ENCODE data around the gene ITGBL1. TPM values are rescaled to one million over a fixed set of nuclear protein-coding genes. Genes with fewer than 3 reads are reported as not detected.

ITGBL1 gene
- total and polyA plus RNA-seq, 2 donors (not counting 1 experiment from before 2014, with no cell fraction given), result not detected

DNA sequence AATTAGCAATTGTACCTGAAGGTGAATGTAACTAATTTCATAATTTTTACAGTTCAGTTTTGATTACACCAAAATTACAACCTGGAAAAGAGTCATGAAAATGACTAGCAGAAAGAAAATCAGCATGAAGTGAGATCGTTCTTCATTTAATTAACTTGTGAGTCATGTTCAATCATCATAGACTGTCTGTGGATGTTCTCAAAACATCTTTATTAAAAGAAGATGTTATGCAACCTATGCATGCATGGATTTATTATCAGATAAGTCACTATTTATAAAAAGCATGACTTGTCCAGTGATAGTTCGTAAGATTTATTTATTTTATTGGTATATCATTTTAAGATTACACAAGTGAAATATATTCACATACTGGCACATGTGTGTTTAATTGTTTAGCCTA is 245.9 kb downstream of the ITGBL1 start:
- no peak overlapping the region for H3K4me3 ChIP-seq (ENCODE audit: control extremely low read depth in 1 of 5, extremely low read depth in 1 of 5, insufficient read depth in 1 of 5, low read depth in 2 of 5, low read length in 4 of 5)
- H3K4me1 ChIP-seq (ENCODE audit: control insufficient read depth in 2 of 2, insufficient read depth in 2 of 2, low read length in 2 of 2), result no peaks in the 10 kb centered on the region
- TF ChIP-seq, protein P1, sequence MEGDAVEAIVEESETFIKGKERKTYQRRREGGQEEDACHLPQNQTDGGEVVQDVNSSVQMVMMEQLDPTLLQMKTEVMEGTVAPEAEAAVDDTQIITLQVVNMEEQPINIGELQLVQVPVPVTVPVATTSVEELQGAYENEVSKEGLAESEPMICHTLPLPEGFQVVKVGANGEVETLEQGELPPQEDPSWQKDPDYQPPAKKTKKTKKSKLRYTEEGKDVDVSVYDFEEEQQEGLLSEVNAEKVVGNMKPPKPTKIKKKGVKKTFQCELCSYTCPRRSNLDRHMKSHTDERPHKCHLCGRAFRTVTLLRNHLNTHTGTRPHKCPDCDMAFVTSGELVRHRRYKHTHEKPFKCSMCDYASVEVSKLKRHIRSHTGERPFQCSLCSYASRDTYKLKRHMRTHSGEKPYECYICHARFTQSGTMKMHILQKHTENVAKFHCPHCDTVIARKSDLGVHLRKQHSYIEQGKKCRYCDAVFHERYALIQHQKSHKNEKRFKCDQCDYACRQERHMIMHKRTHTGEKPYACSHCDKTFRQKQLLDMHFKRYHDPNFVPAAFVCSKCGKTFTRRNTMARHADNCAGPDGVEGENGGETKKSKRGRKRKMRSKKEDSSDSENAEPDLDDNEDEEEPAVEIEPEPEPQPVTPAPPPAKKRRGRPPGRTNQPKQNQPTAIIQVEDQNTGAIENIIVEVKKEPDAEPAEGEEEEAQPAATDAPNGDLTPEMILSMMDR (IDR thresholded peaks at IDR 0.05), result no peak
- no peak for TF ChIP-seq EZH2 (IDR thresholded peaks at IDR 0.05; ENCODE audit: borderline replicate concordance, insufficient read depth, low read depth, low read length, poor library complexity, severe bottlenecking)
- Mint-ChIP-seq H3K27me3 (no peaks in the 10 kb centered on the region), H3K27ac (no peak overlapping the region), H3K4me3 (no peak overlapping the region), H3K4me1 (no peaks in the 10 kb centered on the region), H3K9me3 (ENCODE audit: insufficient read depth) (peaks cover 5% of the 10 kb centered on the region)
- no peak overlapping the region for H2AFZ ChIP-seq (ENCODE audit: insufficient read depth, low read depth, low read length, poor library complexity, severe bottlenecking)
- POLR2A ChIA-PET, result no interaction called here
- H4K20me1 ChIP-seq (ENCODE audit: control insufficient read depth, insufficient read depth, low read length, poor library complexity, severe bottlenecking), result no peaks in the 10 kb centered on the region
- CTCF ChIA-PET, result no interaction called here
- no peaks in the 10 kb centered on the region for H3K36me3 ChIP-seq (replicated peaks in 1 of 2; ENCODE audit: control extremely low read depth in 1 of 2, control insufficient read depth in 1 of 2, extremely low read depth in 1 of 2, insufficient read depth in 2 of 2, low read length in 1 of 2)
- intact Hi-C loops (cut with micrococcal nuclease), result no loop called here
- no peak for ATAC-seq (ENCODE audit: low read depth)
- no peaks in the 10 kb centered on the region for H3K79me2 ChIP-seq (ENCODE audit: control insufficient read depth, insufficient read depth, low read length)
- no peak for DNase-seq
- WGBS (ENCODE audit: insufficient coverage), result no CpG with 5 or more reads among the region's 2 CpGs
- no peak overlapping the region for H3K4me2 ChIP-seq (replicated peaks; ENCODE audit: low read depth, low read length, poor library complexity, severe bottlenecking)
- no peak overlapping the region for H3K9ac ChIP-seq (ENCODE audit: low read length)
- no peaks in the 10 kb centered on the region for H3K27me3 ChIP-seq (replicated peaks in 1 of 4; ENCODE audit: control extremely low read depth in 1 of 4, control insufficient read depth in 3 of 4, insufficient read depth in 4 of 4, low read length in 3 of 4)
- H3K27ac ChIP-seq (ENCODE audit: low read length in 2 of 2), result no peak overlapping the region
- H3K9me3 ChIP-seq (ENCODE audit: control extremely low read depth in 1 of 3, control insufficient read depth in 2 of 3, insufficient read depth in 1 of 3, low read length in 2 of 3), result no peaks in the 10 kb centered on the region

DNA sequence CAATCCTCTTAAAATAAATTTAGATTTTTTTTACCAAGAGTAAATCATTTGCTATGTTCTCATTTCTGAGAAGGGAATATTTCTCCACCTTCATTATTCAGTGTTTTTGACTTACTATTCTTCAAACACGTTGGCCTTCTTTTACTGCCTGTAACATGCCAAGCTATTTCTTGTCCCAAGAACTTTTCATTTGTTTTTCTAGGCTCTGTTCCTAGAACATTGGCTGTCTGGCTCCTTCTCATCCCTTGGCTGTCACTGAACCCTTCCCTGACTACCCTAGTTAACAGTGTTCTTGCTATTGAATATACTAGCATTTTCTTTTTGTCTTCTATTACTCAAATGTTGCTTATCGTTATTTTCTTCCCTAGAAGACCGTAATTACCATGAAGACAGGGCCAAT is 248.1 kb downstream of the ITGBL1 start:
- H3K27me3 Mint-ChIP-seq, result peaks cover 2% of the 10 kb centered on the region
- intact Hi-C loops (cut with micrococcal nuclease), result no loop called here
- Histone ChIP-seq H3K27me3 (replicated peaks in 1 of 4; ENCODE audit: control extremely low read depth in 1 of 4, control insufficient read depth in 3 of 4, insufficient read depth in 4 of 4, low read length in 3 of 4) (no peaks in the 10 kb centered on the region), H3K79me2 (ENCODE audit: control insufficient read depth, insufficient read depth, low read length) (no peaks in the 10 kb centered on the region), H3K4me1 (ENCODE audit: control insufficient read depth in 2 of 2, insufficient read depth in 2 of 2, low read length in 2 of 2) (no peaks in the 10 kb centered on the region), H3K27ac (ENCODE audit: low read length in 2 of 2) (no peak overlapping the region), H3K9me3 (ENCODE audit: control extremely low read depth in 1 of 3, control insufficient read depth in 2 of 3, insufficient read depth in 1 of 3, low read length in 2 of 3) (no peaks in the 10 kb centered on the region), H3K4me3 (ENCODE audit: control extremely low read depth in 1 of 5, extremely low read depth in 1 of 5, insufficient read depth in 1 of 5, low read depth in 2 of 5, low read length in 4 of 5) (no peak overlapping the region), H2AFZ (ENCODE audit: insufficient read depth, low read depth, low read length, poor library complexity, severe bottlenecking) (no peak overlapping the region), H3K36me3 (replicated peaks in 1 of 2; ENCODE audit: control extremely low read depth in 1 of 2, control insufficient read depth in 1 of 2, extremely low read depth in 1 of 2, insufficient read depth in 2 of 2, low read length in 1 of 2) (no peaks in the 10 kb centered on the region), H4K20me1 (ENCODE audit: control insufficient read depth, insufficient read depth, low read length, poor library complexity, severe bottlenecking) (no peaks in the 10 kb centered on the region), H3K4me2 (replicated peaks; ENCODE audit: low read depth, low read length, poor library complexity, severe bottlenecking) (no peak overlapping the region), H3K9ac (ENCODE audit: low read length) (no peak overlapping the region)
- ChIA-PET POLR2A (no interaction called here), CTCF (no interaction called here)
- H3K9me3 Mint-ChIP-seq (ENCODE audit: insufficient read depth), result peaks cover 5% of the 10 kb centered on the region
- no peaks in the 10 kb centered on the region for H3K4me1 Mint-ChIP-seq
- ATAC-seq (ENCODE audit: low read depth) (no peak), DNase-seq (no peak)
- TF ChIP-seq, protein P1 (IDR thresholded peaks at IDR 0.05), result no peak
- no peak for TF ChIP-seq EZH2 (IDR thresholded peaks at IDR 0.05; ENCODE audit: borderline replicate concordance, insufficient read depth, low read depth, low read length, poor library complexity, severe bottlenecking)
- no peak overlapping the region for H3K4me3 Mint-ChIP-seq
- 83% methylated on average over 1 of the region's 3 CpGs for WGBS (ENCODE audit: insufficient coverage)
- H3K27ac Mint-ChIP-seq, result no peak overlapping the region

All from B cell (primary cell).